Neural cell (in vitro differentiated cells): ENCODE results near the gene C3orf70. TPM values are rescaled to one million over a fixed set of nuclear protein-coding genes. Genes with fewer than 3 reads are reported as not detected.

Source experiments
- H2AFZ ChIP-seq: fragments of 200-600, 300-800 bp; sonication (generic), shearing (Covaris generic); 2 replicates; pipeline ENCODE4 v1.6.0; 2014; ENCODE audit warnings: low read depth, mild to moderate bottlenecking, antibody characterized with exemption, low read length, moderate library complexity
- H3F3A ChIP-seq: fragments of 200-600 bp; shearing (Covaris generic); 2 replicates; pipeline ENCODE4 v1.6.1; 2016; ENCODE audit warnings: mild to moderate bottlenecking, moderate library complexity, mixed read lengths, antibody characterized with exemption, low read length; ENCODE audit not compliant: insufficient read depth, poor library complexity, severe bottlenecking
- H3K27ac ChIP-seq: fragments of 200-600, 300-800 bp; sonication (generic), shearing (Covaris generic); 2 replicates; pipeline ENCODE4 v1.5.1; 2014; ENCODE audit warnings: mild to moderate bottlenecking, low read length, moderate library complexity
- H3K27me3 ChIP-seq: fragments of 300-800, 200-600 bp; sonication (generic), shearing (Covaris generic); 2 replicates; pipeline ENCODE4 v1.6.0; 2014; ENCODE audit warnings: mild to moderate bottlenecking, low read depth, low read length, moderate library complexity; ENCODE audit not compliant: insufficient read depth
- H3K36me3 ChIP-seq: fragments of 300-800, 200-600 bp; sonication (generic), shearing (Covaris generic); 2 replicates; pipeline ENCODE4 v1.5.1; 2014; ENCODE audit warnings: mild to moderate bottlenecking, antibody characterized with exemption, low read length, moderate library complexity; ENCODE audit not compliant: insufficient read depth
- H3K4me2 ChIP-seq: fragments of 300-800, 200-600 bp; sonication (generic), shearing (Covaris generic); 2 replicates; pipeline ENCODE4 v1.6.0; 2014; ENCODE audit warnings: mild to moderate bottlenecking, low read length
- H3K4me3 ChIP-seq: fragments of 300-800, 200-600 bp; sonication (generic), shearing (Covaris generic); 2 replicates; pipeline ENCODE4 v1.5.1; 2014; ENCODE audit warnings: mild to moderate bottlenecking, low read length, moderate library complexity
- H3K79me2 ChIP-seq: fragments of 200-600 bp; shearing (Covaris generic); replicated peaks from 2 replicates; pipeline ENCODE4 v1.6.0; 2014; ENCODE audit warnings: mild to moderate bottlenecking, low read length, moderate library complexity; ENCODE audit not compliant: insufficient read depth
- H3K9ac ChIP-seq: fragments of 300-800, 200-600 bp; sonication (generic), shearing (Covaris generic); 2 replicates; pipeline ENCODE4 v1.6.1; 2016; ENCODE audit warnings: mild to moderate bottlenecking, low read length, mixed read lengths
- H3K9me2 ChIP-seq: fragments of 200-600 bp; shearing (Covaris generic); 2 replicates; pipeline ENCODE4 v1.6.1; 2016; ENCODE audit warnings: mild to moderate bottlenecking, low read length, mixed read lengths; ENCODE audit not compliant: insufficient read depth
- H3K9me3 ChIP-seq: fragments of 200-600, 300-800 bp; sonication (generic), shearing (Covaris generic); 2 replicates; pipeline ENCODE4 v1.6.1; 2016; ENCODE audit warnings: mild to moderate bottlenecking, mixed run types, low read length, moderate library complexity, mixed read lengths
- H4K20me1 ChIP-seq: fragments of 200-600 bp; shearing (Covaris generic); 2 replicates; pipeline ENCODE4 v1.6.1; 2016; ENCODE audit warnings: mild to moderate bottlenecking, mixed run types; ENCODE audit not compliant: insufficient read depth
- CTCF ChIP-seq: fragments of 450-650 bp; IDR thresholded peaks from 2 replicates; pipeline ENCODE4 v1.5.1; 2014; ENCODE audit warnings: antibody characterized with exemption, mild to moderate bottlenecking, moderate library complexity; ENCODE audit not compliant: poor library complexity, severe bottlenecking
- EP300 ChIP-seq: fragments of 450-650 bp; conservative IDR thresholded peaks from 2 replicates; pipeline ENCODE4 v1.6.1; 2014; ENCODE audit warnings: antibody characterized with exemption, mild to moderate bottlenecking, moderate library complexity; ENCODE audit not compliant: poor library complexity, severe bottlenecking
- EZH2 ChIP-seq: fragments of 200-600, 300-800 bp; shearing (Covaris generic), sonication (generic); IDR thresholded peaks from 2 replicates; pipeline ENCODE4 v1.6.1; 2014; ENCODE audit warnings: antibody characterized with exemption, low read length, borderline replicate concordance, mild to moderate bottlenecking; ENCODE audit not compliant: insufficient read depth, poor library complexity, severe bottlenecking
- MXI1 ChIP-seq: fragments of 450-650 bp; conservative IDR thresholded peaks from 2 replicates; pipeline ENCODE4 v1.6.1; 2014; ENCODE audit warnings: antibody characterized with exemption, mild to moderate bottlenecking; ENCODE audit not compliant: poor library complexity, severe bottlenecking
- POLR2AphosphoS5 ChIP-seq: IDR thresholded peaks from 2 replicates; pipeline ENCODE4 v1.6.1; 2012
- RAD21 ChIP-seq: fragments of 450-650 bp; conservative IDR thresholded peaks from 2 replicates; pipeline ENCODE4 v1.6.1; 2014; ENCODE audit warnings: antibody characterized with exemption, mild to moderate bottlenecking, moderate library complexity
- SMC3 ChIP-seq: fragments of 450-650 bp; conservative IDR thresholded peaks from 2 replicates; pipeline ENCODE4 v1.6.1; 2014; ENCODE audit warnings: antibody characterized with exemption, mild to moderate bottlenecking, moderate library complexity; ENCODE audit not compliant: poor library complexity
- TAF1 ChIP-seq: IDR thresholded peaks from 2 replicates; pipeline ENCODE4 v1.6.1; 2012; ENCODE audit warnings: low read depth
- polyA plus RNA-seq: library from polyadenylated mRNA; depleted of rRNA; stranded (reverse); fragments of >200 nt; gene quantifications from 2 replicates; pipeline ENCODE4 v1.2.3, GENCODE V29; 2014
- TF ChIP-seq, protein P1 (sequence below): IDR thresholded peaks from 2 replicates; pipeline ENCODE4 v1.6.1; 2012; ENCODE audit warnings: borderline replicate concordance

Gene C3orf70
- polyA plus RNA-seq, 1 donor from 2014 or later: 3.4 TPM

DNA sequence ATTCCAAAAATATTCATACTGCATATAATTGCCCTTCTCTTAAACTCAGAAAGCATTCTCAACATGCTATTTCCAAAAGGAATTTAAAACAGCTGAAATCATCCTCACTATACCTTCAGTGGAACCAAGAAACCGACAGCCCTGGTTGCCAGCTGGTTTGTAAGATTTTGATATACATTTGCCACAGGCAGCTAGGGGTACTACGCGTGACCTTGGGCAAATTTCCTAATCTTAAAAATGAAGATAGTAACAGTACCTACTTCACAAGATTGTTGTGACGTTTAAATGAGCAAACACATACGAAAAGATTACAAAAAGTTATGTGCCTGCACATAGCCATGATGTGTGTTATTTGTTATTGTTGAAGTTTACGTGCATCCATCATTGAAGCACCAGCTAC, 7.3 kb downstream of the C3orf70 start:
- Histone ChIP-seq H3K36me3 (no peaks in the 10 kb centered on the region), H3K9me3 (no peaks in the 10 kb centered on the region), H3K79me2 (no peaks in the 10 kb centered on the region), H3K27ac (no peak overlapping the region), H3K9ac (no peak overlapping the region), H4K20me1 (no peaks in the 10 kb centered on the region), H3K4me2 (no peak overlapping the region), H2AFZ (no peak overlapping the region), H3K4me3 (no peak overlapping the region), H3K9me2 (no peaks in the 10 kb centered on the region), H3K27me3 (peaks cover 11% of the 10 kb centered on the region), H3F3A (no peaks in the 10 kb centered on the region)
- TF ChIP-seq RAD21: no peak
- no peak for TF ChIP-seq EP300
- no peak for TF ChIP-seq POLR2AphosphoS5
- no peak for TF ChIP-seq SMC3
- TF ChIP-seq TAF1: no peak
- TF ChIP-seq CTCF: no peak

DNA sequence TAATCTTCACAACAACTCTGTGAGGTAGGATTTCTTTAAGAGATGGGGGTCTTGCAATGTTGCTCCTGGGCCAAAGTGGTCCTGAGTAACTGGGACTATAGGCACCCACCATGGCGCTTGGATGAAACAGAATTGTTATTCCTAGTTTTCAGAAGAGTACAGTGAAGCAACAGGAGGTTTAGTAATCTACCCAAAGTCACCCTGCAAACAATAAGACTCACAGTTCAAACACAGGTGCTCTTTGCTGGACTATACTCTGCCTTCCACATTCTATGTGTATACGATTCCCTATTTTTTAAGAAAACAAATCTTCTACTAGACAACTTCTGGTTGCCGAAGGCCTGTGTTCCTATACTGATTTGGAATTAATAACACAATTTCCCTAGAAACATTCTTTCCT, 8.1 kb downstream of the C3orf70 start:
- Histone ChIP-seq H3K79me2 (no peaks in the 10 kb centered on the region), H3K9me3 (no peaks in the 10 kb centered on the region), H3K27ac (no peak overlapping the region), H3K9me2 (no peaks in the 10 kb centered on the region), H2AFZ (no peak overlapping the region), H3K4me3 (no peak overlapping the region), H3K9ac (no peak overlapping the region), H4K20me1 (no peaks in the 10 kb centered on the region), H3K27me3 (peaks cover 4% of the 10 kb centered on the region), H3K4me2 (no peak overlapping the region), H3F3A (no peaks in the 10 kb centered on the region), H3K36me3 (no peaks in the 10 kb centered on the region)
- no peak for TF ChIP-seq SMC3
- TF ChIP-seq, protein P1, sequence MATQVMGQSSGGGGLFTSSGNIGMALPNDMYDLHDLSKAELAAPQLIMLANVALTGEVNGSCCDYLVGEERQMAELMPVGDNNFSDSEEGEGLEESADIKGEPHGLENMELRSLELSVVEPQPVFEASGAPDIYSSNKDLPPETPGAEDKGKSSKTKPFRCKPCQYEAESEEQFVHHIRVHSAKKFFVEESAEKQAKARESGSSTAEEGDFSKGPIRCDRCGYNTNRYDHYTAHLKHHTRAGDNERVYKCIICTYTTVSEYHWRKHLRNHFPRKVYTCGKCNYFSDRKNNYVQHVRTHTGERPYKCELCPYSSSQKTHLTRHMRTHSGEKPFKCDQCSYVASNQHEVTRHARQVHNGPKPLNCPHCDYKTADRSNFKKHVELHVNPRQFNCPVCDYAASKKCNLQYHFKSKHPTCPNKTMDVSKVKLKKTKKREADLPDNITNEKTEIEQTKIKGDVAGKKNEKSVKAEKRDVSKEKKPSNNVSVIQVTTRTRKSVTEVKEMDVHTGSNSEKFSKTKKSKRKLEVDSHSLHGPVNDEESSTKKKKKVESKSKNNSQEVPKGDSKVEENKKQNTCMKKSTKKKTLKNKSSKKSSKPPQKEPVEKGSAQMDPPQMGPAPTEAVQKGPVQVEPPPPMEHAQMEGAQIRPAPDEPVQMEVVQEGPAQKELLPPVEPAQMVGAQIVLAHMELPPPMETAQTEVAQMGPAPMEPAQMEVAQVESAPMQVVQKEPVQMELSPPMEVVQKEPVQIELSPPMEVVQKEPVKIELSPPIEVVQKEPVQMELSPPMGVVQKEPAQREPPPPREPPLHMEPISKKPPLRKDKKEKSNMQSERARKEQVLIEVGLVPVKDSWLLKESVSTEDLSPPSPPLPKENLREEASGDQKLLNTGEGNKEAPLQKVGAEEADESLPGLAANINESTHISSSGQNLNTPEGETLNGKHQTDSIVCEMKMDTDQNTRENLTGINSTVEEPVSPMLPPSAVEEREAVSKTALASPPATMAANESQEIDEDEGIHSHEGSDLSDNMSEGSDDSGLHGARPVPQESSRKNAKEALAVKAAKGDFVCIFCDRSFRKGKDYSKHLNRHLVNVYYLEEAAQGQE: no peak
- TF ChIP-seq POLR2AphosphoS5: no peak
- no peak for TF ChIP-seq EP300
- no peak for TF ChIP-seq MXI1
- TF ChIP-seq CTCF: no peak
- TF ChIP-seq EZH2: no peak
- TF ChIP-seq RAD21: no peak
- no peak for TF ChIP-seq TAF1
